Measurements from ENCODE around the gene LY6G5C. TPM values are rescaled to one million over a fixed set of nuclear protein-coding genes. Genes with fewer than 3 reads are reported as not detected.

LY6G5C gene
- total RNA-seq, 1 donor from 2014 or later: not detected

DNA sequence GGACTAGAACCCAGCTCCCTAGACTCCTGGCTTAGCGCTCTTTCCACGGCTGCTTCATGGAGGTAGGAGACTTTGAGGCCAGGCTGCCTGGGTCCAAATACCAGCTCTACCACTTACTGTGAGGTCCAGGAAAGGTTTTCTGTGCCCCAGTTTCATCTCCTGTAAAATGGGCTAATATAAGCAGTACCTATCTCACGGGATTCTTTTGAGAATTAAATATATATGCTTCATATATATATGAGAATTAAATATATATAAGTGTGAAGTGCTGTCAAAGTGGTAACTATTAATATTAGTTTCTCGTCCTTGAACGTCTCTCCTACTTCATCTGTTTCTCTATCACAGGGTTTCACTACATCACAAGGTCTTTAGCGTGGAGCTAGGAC is 10.2 kb upstream of the LY6G5C start:
- no peak for DNase-seq

DNA sequence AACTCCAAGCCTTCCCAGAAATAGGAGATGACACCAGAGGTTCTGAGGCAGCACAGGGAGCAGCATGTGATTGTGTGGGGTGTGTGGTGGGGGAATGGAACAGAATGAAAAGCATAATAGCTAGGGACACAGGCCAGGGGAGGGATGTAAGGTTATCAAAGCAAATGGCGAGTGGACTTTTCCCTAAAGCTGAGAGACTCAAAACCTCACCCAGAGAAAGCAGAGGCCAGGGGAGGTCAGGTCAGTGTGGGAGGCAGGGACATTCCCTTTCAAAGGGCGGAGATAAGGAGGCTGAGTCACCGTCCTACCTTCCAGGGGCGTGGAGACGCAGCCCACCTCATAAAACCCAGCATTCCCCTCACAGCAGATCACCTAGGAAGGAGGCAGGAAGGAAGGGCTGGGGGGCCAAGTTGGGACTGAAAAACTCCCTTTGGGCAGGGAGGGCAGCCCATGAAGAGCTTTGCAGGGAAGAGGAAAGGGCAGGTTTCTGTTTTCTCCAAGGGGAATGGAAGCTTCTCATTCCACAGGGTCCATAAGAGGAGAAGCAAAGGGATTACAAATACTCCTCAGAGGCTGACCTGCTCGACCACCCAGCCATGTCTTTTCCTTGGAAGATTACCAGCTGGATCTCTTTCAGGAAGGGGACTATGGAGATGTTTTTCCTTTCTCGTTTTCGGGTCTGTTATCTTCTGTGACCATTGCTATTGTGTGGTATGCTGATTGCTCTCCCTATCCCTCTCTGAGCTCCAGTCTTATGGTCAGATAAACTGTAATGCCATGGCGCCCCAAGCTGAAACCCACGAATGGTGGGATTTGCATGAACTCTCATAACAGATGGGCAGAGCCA is 9.6 kb upstream of the LY6G5C start:
- DNase-seq: no peak

DNA sequence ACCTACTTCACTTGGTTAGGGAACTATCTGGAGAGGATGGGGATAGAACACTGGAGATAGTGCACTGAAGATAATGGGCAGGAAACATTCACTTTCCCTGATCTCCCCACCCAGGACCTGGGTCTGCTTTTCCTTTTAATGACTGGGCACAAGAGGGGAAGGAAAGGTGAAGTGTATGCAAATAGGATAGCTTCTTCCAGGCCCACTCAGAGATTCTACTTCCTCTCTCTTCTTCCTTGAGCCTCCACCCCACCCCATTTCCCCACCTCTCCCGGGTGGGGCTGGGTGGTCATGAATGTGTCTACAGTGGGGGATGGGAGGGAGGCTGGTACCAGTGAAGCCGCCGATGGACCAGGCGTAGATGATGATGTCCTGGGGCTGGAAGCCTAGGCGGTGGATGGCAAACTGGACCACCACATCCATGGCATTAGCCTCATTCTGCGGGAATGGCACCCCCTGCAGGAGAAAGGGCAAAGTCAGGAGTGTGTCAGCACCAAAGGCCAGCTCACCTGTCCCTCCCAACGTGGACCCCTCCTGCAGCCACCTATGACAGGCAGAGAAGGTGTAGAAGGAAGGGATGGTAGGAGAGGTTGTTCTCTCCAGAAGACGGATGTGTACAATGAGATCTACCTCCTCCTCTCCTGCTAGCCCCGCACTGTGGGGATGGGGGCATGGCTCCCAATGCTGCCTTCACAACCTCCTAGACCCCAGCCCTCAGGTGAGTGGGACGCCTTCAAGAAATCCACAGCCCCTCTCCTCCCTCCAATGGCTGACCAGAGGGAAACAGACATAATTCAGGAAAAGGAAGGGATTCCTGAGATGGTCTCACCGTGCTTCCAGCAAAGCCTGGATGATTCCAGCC is 8.6 kb upstream of the LY6G5C start:
- no peak for DNase-seq

DNA sequence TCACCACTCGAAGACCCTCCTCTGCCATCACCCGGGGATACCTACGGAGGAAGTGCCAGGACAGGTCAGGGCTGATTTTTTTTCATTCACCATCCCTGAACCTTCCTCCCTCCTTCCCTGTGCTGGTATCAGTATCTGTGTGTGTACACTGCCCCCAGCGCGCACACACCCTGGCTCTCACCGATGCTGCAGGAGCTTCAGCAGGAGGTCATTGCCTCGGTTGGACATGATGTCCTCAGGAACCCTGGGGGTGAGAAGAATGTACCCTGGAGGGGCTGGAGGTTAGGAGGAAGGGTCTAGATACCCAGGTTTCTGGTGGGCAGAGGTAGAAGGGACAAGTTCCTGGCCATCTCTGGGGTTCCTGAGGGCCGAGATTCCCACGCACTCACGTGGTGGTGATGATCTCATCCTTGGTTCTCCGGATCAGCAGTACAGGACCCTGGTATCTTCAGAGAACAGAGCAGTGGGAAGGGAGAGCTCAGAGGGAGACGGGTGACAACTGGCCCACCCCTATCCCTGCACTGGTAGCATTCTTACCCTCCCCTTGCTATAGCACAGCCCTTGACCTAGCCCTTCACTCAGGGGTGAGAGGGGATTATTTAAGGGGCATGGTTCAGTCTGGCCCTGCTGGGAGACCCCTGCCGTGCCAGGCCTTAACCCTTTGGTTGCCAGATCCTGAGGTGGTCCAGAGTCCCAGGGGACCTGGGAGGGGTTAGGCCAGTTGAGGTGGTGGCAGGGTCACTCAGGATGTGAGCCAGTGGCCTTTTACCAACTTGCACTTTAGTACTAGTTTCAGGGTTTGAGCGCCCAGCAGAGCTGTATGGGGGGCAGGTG is 7.2 kb upstream of the LY6G5C start:
- DNase-seq: no peak

DNA sequence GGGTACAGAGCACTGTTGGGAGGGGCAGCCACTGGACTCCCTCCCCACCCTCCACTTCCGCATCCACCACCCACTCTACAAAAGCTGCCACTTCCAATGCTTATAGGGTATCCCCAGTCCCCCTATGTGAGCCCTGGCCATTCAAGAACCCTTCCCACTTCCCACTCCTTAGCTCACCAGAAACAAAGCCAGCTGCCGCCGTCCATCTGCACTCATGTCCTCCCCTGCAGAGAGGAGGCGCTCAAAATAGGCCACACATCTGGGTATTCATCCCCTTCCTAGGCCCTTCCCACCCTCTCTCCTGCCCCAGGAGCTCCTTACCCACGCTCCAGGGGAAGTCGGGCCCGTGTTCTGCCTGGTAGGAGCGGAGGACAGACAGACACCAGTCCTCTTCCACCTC is 6.5 kb upstream of the LY6G5C start:
- peak; percentile 32 for DNase-seq

DNA sequence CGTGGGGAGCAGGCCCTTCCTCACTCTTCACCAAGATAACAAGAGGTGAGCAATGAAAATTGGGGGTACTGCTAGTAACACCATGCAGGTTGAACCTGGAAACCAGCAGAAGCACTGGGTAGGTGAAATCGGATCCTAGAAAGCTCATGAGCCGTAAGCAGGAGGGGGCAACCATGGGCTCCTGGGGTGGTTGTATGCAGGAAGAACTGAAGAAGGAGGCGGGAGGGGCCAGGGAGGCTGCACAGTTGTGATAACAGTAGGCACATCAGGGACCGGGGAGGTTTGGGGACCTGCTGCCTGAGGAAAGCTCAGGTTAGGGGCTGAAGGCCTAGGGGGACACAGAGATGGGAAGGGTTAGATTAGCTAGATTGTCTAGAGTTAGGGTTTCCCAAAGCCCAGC is 5.6 kb upstream of the LY6G5C start:
- no peak for DNase-seq

DNA sequence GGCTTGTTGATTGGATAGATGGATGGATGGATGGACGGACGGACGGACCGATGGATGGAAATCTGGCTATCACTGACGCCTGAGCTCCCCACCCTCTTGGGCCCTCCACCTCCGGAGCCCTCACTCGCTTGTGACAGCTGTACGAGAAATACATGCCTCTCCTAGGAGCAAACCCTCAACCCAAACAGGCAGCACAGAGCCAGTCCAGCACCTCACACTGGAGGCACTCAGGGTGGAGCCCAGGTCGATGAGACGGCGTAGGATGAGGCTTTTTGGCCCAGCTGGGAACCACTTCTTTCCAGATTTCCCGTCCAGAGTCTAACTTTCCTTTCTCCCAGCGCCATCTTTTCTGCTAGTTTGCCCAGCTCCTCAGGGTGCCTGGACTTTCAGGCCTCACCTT is 2.7 kb upstream of the LY6G5C start:
- DNase-seq: peak; percentile 14

DNA sequence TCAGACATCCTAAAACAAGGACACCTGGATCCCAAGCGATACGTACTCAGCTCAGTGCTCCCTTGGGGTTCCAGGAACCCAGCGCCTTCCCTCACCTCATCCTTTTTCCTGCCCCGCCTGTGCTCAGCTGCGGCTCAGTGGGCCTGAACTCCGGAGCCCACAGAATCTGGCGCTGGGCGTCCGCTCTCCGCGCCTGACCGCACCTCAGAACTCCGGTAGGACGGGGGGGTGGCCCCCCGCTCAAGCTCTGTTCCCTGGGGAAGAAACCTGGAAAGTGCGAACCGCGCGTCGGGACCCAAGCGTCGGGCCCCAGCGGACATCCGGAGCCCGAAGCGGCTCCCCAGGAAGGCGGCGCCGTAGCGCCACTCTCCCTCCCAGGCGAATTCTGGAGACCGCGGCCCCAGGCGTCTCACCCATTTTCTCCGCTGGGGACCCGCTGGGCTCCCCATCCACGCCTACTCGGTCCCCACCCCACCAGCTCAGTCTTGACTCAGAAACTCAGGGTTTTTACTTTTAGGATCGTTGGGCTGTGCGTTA is 336 bp upstream of the LY6G5C start:
- DNase-seq: peak; percentile 34

DNA sequence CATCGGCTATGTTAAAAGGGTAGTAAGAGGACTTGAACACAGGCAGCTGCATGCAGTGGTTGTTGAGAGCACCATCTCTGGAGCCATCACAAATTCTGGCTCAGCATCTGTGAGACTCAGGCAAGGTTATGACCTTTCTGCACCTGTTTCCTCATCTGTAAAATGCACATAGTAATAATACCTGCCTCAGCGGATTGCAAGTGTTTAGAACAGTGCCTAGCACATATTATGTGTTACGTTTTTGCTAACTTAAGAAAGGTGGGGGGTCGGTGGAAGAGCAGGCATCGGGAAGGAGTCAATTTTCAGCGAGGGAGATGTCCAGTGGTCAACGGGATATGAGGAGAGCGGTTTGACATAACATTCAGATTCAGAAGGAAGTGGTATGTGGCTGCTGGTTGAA is 2.9 kb downstream of the LY6G5C start:
- DNase-seq: no peak

DNA sequence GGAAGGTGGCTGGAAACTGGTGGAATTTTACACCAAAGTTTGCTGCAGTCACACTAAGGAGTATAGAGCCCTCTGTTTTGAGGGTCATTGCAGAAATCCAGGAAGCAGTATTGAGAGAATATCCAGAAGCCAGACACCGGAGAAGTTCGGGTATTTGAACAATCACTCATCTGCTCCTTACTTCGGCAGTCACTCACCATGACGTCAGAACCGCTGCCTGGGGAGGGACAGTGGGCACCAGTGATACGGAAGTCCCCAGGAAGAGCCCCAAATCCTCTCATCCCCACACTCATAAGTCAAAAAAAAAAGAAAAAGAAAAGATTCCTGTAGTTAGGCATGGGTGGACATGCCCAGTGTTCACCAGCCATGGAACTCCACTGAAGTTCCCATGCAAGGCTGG is 4.0 kb downstream of the LY6G5C start:
- no peak for DNase-seq

DNA sequence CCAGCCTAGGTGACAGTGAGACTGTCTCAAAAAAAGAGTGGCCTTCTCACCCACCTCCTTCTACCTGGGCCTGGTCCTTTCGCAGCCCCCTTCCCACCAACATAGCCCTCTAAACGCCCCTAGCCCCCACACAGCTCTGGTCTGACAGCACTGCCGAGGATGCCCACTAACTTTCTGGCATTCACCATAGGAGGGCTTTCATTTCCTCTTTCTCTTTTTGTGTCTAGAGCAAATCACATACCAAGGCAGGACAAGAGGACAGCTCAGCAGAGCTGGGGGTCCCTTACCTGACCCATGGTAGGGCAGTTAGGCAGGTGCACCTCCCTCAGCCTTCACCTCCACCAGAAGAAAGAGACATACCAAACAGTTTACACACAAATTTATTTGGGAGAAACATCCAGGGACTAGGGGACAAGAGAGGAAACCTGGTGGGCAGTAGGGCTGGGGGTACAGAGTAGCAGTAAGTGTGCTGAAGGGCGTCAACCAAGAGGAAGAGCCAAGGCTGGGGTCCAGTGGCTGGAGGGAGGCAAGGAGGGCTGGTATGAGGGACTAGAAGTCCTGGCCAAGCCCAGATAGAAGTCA is 4.5 kb downstream of the LY6G5C start:
- DNase-seq: no peak

DNA sequence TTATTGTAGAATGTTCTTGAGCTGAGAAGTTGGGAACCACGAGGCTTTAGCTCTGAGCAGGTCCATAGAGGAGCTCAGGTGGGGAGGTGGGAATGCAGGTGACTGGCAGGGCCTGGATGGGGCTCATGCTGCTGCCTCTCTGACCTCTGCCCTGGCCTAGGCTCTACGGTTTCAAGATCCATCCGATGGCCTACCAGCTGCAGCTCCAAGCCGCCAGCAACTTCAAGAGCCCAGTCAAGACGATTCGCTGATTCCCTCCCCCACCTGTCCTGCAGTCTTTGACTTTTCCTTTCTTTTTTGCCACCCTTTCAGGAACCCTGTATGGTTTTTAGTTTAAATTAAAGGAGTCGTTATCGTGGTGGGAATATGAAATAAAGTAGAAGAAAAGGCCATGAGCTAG is 11.2 kb downstream of the LY6G5C start, which contains the start of gene LY6G5B:
TSS of gene LY6G5B (plus strand) at position 301 of the 400 bp plus-strand sequence. CDS start 975 bp downstream, outside the sequence.
- DNase-seq: no peak

DNA sequence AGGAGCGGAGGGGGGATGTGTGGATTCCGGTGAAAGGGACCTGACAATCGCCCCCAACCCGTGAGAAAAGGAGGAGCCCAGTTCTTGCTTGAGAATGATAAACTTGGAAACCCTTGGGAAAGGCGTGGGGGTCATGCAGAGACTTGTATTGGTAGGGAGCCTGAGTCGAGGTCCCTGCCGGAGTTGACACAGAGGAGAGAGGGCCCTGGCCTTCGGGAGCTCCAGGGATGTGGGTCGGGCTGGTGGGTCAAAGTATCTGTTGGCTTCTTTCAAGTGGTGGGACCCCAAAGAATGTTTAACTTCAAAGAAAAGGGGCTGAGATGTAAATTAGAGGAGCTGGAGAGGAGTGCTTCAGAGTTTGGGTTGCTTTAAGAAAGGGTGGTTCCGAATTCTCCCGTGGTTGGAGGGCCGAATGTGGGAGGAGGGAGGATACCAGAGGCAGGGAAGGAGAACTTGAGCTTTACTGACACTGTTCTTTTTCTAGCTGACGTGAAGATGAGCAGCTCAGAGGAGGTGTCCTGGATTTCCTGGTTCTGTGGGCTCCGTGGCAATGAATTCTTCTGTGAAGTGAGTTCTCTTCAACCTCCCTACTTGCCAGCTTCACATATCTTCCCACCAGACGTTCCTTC is 14.4 kb downstream of the LY6G5C start:
- DNase-seq: no peak

DNA sequence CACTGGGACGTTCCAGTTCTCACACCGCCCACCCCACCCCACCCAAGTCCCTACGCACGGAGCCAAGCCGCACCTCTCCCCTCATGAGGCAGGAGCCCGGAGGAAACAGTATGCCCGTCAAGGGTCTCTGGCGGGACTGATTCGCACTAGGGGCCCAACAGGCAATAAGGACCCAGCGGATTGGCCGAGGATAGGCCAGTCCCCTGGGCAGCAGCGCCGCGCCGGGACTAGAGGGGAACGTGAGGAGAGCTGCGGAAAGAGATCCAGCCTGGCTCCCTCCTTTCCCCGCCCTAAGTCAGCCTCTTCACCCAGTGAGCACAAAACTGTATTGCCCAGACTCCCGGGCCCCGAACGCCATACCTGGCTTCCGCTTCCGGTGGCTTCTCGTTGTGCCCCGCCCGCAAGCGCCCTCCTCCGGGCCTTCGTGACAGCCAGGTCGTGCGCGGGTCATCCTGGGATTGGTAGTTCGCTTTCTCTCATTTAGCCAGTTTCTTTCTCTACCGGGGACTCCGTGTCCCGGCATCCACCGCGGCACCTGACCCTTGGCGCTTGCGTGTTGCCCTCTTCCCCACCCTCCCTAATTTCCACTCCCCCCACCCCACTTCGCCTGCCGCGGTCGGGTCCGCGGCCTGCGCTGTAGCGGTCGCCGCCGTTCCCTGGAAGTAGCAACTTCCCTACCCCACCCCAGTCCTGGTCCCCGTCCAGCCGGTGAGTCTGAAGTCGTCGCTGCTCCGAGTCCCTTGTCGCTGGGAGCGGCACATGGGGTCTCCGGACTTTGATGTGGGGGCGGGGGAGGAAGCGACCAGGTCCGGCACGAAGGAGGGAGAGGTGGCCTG is 15.1 kb downstream of the LY6G5C start, which contains the start of gene CSNK2B:
TSS of gene CSNK2B (plus strand) at position 580 of the 836 bp plus-strand sequence. CDS start 752 bp downstream, outside the sequence.
- DNase-seq: peak; percentile 99

DNA sequence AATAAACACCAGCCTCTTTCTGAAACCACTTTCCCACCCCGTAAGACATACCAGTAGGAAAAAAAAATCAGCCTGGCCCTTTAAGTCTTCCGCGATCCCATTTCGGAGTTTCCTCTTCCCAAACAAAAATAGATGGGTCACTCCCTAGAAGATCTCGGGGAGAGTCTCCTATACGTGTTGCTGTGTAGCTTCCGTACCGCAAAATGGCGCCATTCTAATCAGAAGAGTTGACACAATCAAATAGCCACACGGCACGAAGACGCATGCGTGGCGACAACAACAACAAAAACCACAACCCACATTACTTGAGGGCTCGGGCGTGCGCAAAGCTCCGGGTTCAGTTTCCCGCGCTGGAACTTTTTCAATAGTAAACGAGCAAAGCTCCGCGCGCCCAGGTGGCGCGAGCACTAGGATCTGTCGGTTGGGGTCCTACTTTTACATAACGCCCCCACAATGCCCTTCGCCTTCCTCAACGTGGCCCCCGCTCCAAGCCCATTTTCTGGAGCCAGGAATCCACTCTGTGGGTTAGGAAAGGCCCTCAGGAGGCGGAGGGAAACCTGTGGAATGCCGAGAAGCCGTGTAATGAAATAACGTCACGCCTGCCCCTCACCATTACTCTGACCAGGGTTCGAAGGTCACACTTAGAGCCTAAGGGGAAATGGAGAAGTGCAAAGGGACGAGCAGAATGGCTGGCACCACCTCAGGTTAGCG is 15.9 kb downstream of the LY6G5C start, which contains the start of gene GPANK1:
TSS of gene GPANK1 (minus strand) at position 208 of the 711 bp plus-strand sequence. CDS start 519 bp downstream, outside the sequence.
- peak; percentile 98 for DNase-seq

DNA sequence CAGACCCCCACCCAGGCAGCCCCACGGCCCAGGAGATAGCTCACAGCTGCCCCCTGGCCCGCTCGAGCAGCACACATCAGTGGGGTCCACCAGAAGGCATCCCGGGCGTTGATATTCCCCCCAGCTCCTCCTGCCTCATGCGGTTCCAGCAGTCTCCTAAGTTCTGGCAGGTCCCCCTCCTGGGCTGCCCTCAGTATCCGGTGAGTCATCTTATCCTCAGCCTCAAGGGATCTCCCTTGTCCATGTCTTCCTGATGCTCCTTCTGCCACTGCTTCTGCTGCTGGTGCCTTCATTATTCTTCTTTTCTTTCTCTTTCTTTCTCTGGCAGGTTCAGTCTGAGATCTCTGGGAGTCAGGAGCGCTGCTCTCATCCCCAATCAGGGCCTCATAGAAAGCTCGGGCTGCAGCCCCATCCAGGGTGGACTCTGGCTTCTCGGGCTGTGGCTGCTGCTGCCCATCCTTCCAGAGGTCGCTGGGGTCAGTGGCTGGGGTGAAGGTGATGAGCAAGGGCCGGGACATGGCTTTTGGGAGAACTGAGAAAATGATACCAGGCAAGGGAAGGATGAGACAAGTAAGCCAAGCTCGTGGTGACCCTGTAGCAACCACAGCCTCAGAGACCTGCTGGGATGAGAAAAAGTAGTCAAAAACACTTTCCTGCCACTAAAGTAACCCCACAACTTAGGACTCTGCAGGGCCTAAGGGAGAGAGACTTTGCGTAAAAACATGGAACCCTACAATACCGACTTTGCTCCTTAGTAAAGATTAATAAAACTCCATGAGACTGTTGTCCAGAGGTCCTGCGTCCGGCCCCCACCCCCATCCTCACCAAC is 16.7 kb downstream of the LY6G5C start:
- no peak for DNase-seq

DNA sequence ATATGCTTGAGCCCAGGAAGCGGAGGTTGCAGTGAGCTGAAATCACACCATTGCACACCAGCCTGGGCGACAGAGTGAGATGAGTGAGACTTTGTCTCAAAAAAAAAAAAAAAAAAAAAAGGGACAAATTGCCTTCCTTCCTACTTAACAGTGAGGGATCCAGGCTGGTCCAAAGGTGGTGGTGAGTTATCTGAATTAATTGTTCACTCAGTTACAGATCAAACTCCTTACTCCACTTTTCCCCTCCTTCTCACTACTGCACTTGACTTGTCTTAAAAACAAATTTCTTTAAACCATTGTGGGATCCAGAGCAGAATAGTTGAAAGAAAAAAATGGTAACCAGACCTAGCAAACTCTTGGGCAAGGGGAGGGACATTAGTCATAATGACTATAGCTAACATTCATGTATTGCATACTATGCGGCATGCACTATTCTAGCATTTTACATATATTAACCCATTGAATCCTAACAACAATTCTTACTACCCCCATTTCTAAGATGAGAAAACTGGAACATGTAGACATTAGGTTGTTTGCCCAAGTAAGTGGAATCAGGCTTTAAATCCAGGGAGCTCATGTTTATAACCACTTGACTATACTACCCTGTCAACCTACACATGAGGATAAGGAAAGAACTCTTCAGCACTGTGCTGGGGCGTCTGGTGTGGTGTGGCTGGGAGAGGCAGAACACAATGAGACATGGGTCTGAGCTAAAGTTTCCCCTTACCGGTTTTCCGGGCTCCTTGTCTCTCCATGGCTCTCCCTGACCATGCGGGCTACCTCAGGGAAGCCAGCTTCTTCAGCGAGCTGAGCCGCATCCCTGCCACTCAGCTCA is 17.5 kb downstream of the LY6G5C start:
- no peak for DNase-seq
